NB4 (cell line): ENCODE data around the gene CHST15.

Experiments used
- MAX ChIP-seq: IDR thresholded peaks from 2 replicates; pipeline ENCODE4 v1.6.1; 2011; ENCODE audit warnings: low read depth, low read length
- MYC ChIP-seq: IDR thresholded peaks from 2 replicates; pipeline ENCODE4 v1.6.1; 2011; ENCODE audit warnings: low read depth, low read length
- POLR2A ChIP-seq: IDR thresholded peaks from 2 replicates; pipeline ENCODE4 v1.6.1; 2011; ENCODE audit warnings: mild to moderate bottlenecking; ENCODE audit not compliant: insufficient read length; ENCODE audit errors: extremely low read depth
- TF ChIP-seq, protein P1 (sequence below): IDR thresholded peaks from one replicate; pipeline ENCODE4 v1.5.1; 2012; ENCODE audit warnings: low read depth, low read length

DNA sequence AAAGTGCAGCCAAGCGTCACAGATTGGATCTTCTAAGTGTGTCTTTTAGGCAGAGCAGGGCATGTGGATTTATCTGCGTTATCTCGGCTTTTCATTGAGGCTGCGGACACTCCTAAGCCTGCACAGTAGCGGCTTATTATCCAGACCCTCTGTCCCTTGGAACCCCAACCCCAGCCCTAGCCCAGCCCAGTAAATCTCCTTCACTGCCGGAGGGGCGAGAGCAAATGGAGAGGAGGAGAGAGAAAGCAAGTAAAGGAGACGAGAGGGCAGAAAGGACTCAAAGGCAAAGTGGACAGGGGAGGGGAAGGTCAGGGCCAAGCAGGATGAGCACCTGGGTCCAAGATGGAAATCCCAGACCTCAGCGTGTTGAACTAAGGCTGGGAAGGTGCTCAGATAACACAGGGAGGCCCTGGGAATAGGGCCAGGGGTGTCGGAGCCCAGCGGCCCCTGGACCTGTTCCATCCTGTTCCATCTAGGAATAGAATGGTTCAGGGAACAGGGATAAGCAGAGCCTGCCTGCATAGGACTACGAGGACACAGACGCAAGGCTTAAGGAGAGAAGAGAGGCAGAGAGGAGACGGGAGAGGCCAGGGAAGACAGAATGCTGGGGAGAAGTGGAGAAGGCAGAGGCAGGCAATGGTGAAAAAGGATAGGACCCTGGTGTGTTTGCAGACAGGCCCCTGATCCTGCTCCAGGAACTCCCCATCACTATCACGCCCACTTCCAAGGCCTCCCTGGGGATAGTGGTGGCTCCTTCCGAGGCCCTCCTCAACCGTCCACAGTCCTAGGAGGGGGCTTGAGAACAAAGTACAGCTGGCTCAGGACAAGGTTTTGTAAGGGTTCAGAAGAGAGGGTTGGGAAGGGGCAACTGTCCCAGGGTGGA lies 99.6 kb downstream of the CHST15 start:
- TF ChIP-seq POLR2A (no peak), MAX (no peak), MYC (no peak)
- TF ChIP-seq, protein P1, sequence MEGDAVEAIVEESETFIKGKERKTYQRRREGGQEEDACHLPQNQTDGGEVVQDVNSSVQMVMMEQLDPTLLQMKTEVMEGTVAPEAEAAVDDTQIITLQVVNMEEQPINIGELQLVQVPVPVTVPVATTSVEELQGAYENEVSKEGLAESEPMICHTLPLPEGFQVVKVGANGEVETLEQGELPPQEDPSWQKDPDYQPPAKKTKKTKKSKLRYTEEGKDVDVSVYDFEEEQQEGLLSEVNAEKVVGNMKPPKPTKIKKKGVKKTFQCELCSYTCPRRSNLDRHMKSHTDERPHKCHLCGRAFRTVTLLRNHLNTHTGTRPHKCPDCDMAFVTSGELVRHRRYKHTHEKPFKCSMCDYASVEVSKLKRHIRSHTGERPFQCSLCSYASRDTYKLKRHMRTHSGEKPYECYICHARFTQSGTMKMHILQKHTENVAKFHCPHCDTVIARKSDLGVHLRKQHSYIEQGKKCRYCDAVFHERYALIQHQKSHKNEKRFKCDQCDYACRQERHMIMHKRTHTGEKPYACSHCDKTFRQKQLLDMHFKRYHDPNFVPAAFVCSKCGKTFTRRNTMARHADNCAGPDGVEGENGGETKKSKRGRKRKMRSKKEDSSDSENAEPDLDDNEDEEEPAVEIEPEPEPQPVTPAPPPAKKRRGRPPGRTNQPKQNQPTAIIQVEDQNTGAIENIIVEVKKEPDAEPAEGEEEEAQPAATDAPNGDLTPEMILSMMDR, result no peak
